ENCODE data around the gene ENO4. TPM values are rescaled to one million over a fixed set of nuclear protein-coding genes. Genes with fewer than 3 reads are reported as not detected.

The ENO4 gene
- polyA plus RNA-seq, 4 donors, result 2.6 to 3.6 (median 2.9) TPM

GRCh38 chr10:116866987-116867595 is 17.8 kb downstream of the ENO4 start:
- DNase-seq (ENCODE audit: low read depth in 4 of 4, low spot score in 3 of 4), result no peak

- no peak for DNase-seq (ENCODE audit: low read depth in 4 of 4, low spot score in 3 of 4)
Observed at GRCh38 chr10:116868198-116868676, 18.9 kb downstream of the ENO4 start.

- DNase-seq (ENCODE audit: low read depth in 4 of 4, low spot score in 3 of 4), result no peak
Observed at GRCh38 chr10:116868722-116869121, 19.4 kb downstream of the ENO4 start.

- no peak for DNase-seq (ENCODE audit: low read depth in 4 of 4, low spot score in 3 of 4)
Observed at GRCh38 chr10:116870949-116871348, 21.6 kb downstream of the ENO4 start.

GRCh38 chr10:116873134-116873533 is 23.8 kb downstream of the ENO4 start:
- DNase-seq (ENCODE audit: low read depth in 4 of 4, low spot score in 3 of 4), result no peak

GRCh38 chr10:116875897-116876296 is 26.6 kb downstream of the ENO4 start:
- DNase-seq (ENCODE audit: low read depth in 4 of 4, low spot score in 3 of 4), result no peak

GRCh38 chr10:116877391-116877790 is 28.1 kb downstream of the ENO4 start:
- no peak for DNase-seq (ENCODE audit: low read depth in 4 of 4, low spot score in 3 of 4)

GRCh38 chr10:116878123-116878522 is 28.8 kb downstream of the ENO4 start:
- no peak for DNase-seq (ENCODE audit: low read depth in 4 of 4, low spot score in 3 of 4)

- DNase-seq (ENCODE audit: low read depth in 4 of 4, low spot score in 3 of 4), result no peak
Observed at GRCh38 chr10:116879817-116880216, 30.5 kb downstream of the ENO4 start.

- no peak for DNase-seq (ENCODE audit: low read depth in 4 of 4, low spot score in 3 of 4)
Observed at GRCh38 chr10:116880716-116881482, 31.6 kb downstream of the ENO4 start.

- DNase-seq (ENCODE audit: low read depth in 4 of 4, low spot score in 3 of 4), result no peak
Observed at GRCh38 chr10:116882639-116883038, 33.3 kb downstream of the ENO4 start.

GRCh38 chr10:116886772-116887171 is 37.5 kb downstream of the ENO4 start:
- DNase-seq (ENCODE audit: low read depth in 4 of 4, low spot score in 3 of 4), result no peak

GRCh38 chr10:116888380-116889055 is 39.2 kb downstream of the ENO4 start:
- no peak for DNase-seq (ENCODE audit: low read depth in 4 of 4, low spot score in 3 of 4)

GRCh38 chr10:116889066-116889465 is 39.8 kb downstream of the ENO4 start:
- no peak for DNase-seq (ENCODE audit: low read depth in 4 of 4, low spot score in 3 of 4)

- DNase-seq (ENCODE audit: low read depth in 4 of 4, low spot score in 3 of 4), result peak; percentile 49 to 64 (median 50)
Observed at GRCh38 chr10:116891208-116891607, 41.9 kb downstream of the ENO4 start.

GRCh38 chr10:116892907-116893685 is 43.8 kb downstream of the ENO4 start:
- peak in 1 of 4 donors; percentile 27 for DNase-seq (ENCODE audit: low read depth in 4 of 4, low spot score in 3 of 4)

GRCh38 chr10:116893686-116894037 is 44.4 kb downstream of the ENO4 start:
- no peak for DNase-seq (ENCODE audit: low read depth in 4 of 4, low spot score in 3 of 4)

GRCh38 chr10:116899626-116900025 is 50.3 kb downstream of the ENO4 start:
- DNase-seq (ENCODE audit: low read depth in 4 of 4, low spot score in 3 of 4), result peak in 1 of 4 donors; percentile 56

GRCh38 chr10:116905845-116906210 is 56.5 kb downstream of the ENO4 start:
- DNase-seq (ENCODE audit: low read depth in 4 of 4, low spot score in 3 of 4), result no peak

- no peak for DNase-seq (ENCODE audit: low read depth in 4 of 4, low spot score in 3 of 4)
Observed at GRCh38 chr10:116907245-116907987, 58.1 kb downstream of the ENO4 start.

All from right renal pelvis (tissue), 4 donors.